GM12878 (cell line): Measurements from ENCODE around the gene ZKSCAN1. TPM values are rescaled to one million over a fixed set of nuclear protein-coding genes. Genes with fewer than 3 reads are reported as not detected.

ENCODE experiments used
- ATAC-seq: fragments of 200-7000 bp; cut with Tn5 transposase; 3 replicates; pipeline ENCODE4 v1.9.1; 2020; ENCODE audit warnings: mild to moderate bottlenecking, moderate library complexity
- BruUV-seq: library from RNA; stranded (reverse); fragments of 400-500 nt; replicated peaks from 2 replicates; lab custom pipeline; 2021; lab: Mats Ljungman, UMichigan
- CTCF ChIA-PET: fragments of 300-600 bp; sonication (Branson Sonifier 250); formaldehyde crosslinking; extraction: SDS; loops from one replicate; lab custom pipeline; 2021; ENCODE audit warnings: inconsistent platforms; lab: Yijun Ruan, JAX
- POLR2A ChIA-PET: fragments of 350-600 bp; formaldehyde crosslinking; extraction: SDS; loops from one replicate; lab custom pipeline; 2021; ENCODE audit warnings: inconsistent platforms; lab: Charles Lee
- RAD21 ChIA-PET: fragments of 300-600 bp; sonication (Branson Sonifier 250); formaldehyde crosslinking; loops from one replicate; lab custom pipeline; 2023; ENCODE audit warnings: antibody characterized with exemption; ENCODE audit not compliant: unreplicated experiment; lab: Charles Lee
- SMC1A ChIA-PET: fragments of 300-600 bp; sonication (Branson Sonifier 250); formaldehyde crosslinking; loops from one replicate; lab custom pipeline; 2023; ENCODE audit not compliant: unreplicated experiment, uncharacterized antibody; lab: Charles Lee
- DNase-seq: peaks from one replicate; pipeline ENCODE4 v3.0.0-alpha.2; 2011; ENCODE audit warnings: low read depth, low spot score
- FAIRE-seq: peaks from 3 replicates; lab custom pipeline; 2011; peaks lifted over from hg19 to GRCh38; lab: Jason Lieb, UNC
- H2AFZ ChIP-seq: 2 replicates; pipeline ENCODE4 v1.6.0; 2011; ENCODE audit warnings: low read depth, low read length, control low read depth; ENCODE audit not compliant: control insufficient read depth
- H3K27ac ChIP-seq: 2 replicates; pipeline ENCODE4 v1.5.1; 2011; ENCODE audit warnings: control low read depth; ENCODE audit not compliant: control insufficient read depth, insufficient read depth
- H3K27me3 ChIP-seq, 2 experiments: replicated peaks in 1 of 2; 2 replicates each; pipeline versions ENCODE4 v1.6.0 to v1.6.1; 2011; ENCODE audit warnings: low read length in 1 of 2; ENCODE audit not compliant: control insufficient read depth in 2 of 2, insufficient read depth in 2 of 2
- H3K36me3 ChIP-seq, 2 experiments: 2 replicates each; pipeline ENCODE4 v1.5.1; 2011; ENCODE audit warnings: low read length in 1 of 2; ENCODE audit not compliant: control insufficient read depth in 2 of 2, insufficient read depth in 2 of 2
- H3K4me1 ChIP-seq: 2 replicates; pipeline ENCODE4 v1.6.1; 2011; ENCODE audit warnings: mild to moderate bottlenecking, low read length, moderate library complexity, mixed read lengths; ENCODE audit not compliant: control insufficient read depth, insufficient read depth
- H3K4me2 ChIP-seq: 2 replicates; pipeline ENCODE4 v1.6.0; 2011; ENCODE audit warnings: control low read depth; ENCODE audit not compliant: control insufficient read depth, insufficient read depth
- H3K4me3 ChIP-seq: fragments of 200-600 bp; sonication (generic); 2 replicates; pipeline ENCODE4 v1.5.1; 2016
- H3K79me2 ChIP-seq: 2 replicates; pipeline ENCODE4 v1.6.0; 2011; ENCODE audit warnings: low read length; ENCODE audit not compliant: control insufficient read depth, insufficient read depth
- H3K9ac ChIP-seq: 2 replicates; pipeline ENCODE4 v1.8.0; 2011; ENCODE audit warnings: low read length, control low read depth, mixed read lengths; ENCODE audit not compliant: control insufficient read depth, insufficient read depth
- H3K9me3 ChIP-seq: replicated peaks from 3 replicates; pipeline ENCODE4 v1.5.1; 2011; ENCODE audit warnings: mild to moderate bottlenecking, low read length; ENCODE audit not compliant: control insufficient read depth, insufficient read depth
- H4K20me1 ChIP-seq: 2 replicates; pipeline ENCODE4 v1.6.0; 2011; ENCODE audit not compliant: control insufficient read depth, insufficient read depth
- ATF7 ChIP-seq: fragments of 450-650 bp; IDR thresholded peaks from 2 replicates; pipeline ENCODE4 v1.6.1; 2016; ENCODE audit warnings: low read depth, mild to moderate bottlenecking
- NFIC ChIP-seq: IDR thresholded peaks from 2 replicates; pipeline ENCODE4 v1.6.1; 2012; ENCODE audit warnings: low read depth, mild to moderate bottlenecking, inconsistent platforms, low read length, moderate library complexity
- POLR2AphosphoS5 ChIP-seq: IDR thresholded peaks from 2 replicates; pipeline ENCODE4 v1.6.1; 2011; ENCODE audit warnings: mild to moderate bottlenecking, low read length, inconsistent platforms
- TARDBP ChIP-seq: IDR thresholded peaks from 2 replicates; pipeline ENCODE4 v1.6.1; 2016; ENCODE audit warnings: borderline replicate concordance
- WGBS: methylation state at CpG from one replicate; pipeline ENCODE4 v1.1.6; 2016; ENCODE audit warnings: low lambda C conversion rate; ENCODE audit not compliant: insufficient replicate concordance, insufficient coverage; ENCODE audit errors: missing lambda C conversion rate; 5-methylcytosine and 5-hydroxymethylcytosine counted together
- in situ Hi-C: fragments of 300-500 bp; cut with MboI; formaldehyde crosslinking; loops from 9 replicates; pipeline ENCODE4 v1.14.3; 2018; ENCODE audit warnings: mixed read lengths
- intact Hi-C: fragments of 100-400 bp; cut with micrococcal nuclease; formaldehyde crosslinking; loops from one replicate; pipeline ENCODE4 v1.14.2; 2022; ENCODE audit not compliant: unreplicated experiment
- polyA plus RNA-seq, 11 experiments: library from polyadenylated mRNA; depleted of rRNA in 4 of 11; unstranded in 6 of 11; stranded (reverse) in 5 of 11; fragments of >200 nt; fragmentation: Nextera tagmentation in 4 of 11; fragmentation: Illumina TruSeq in 1 of 11; extraction: Ambion mirVana in 4 of 11; extraction: Trizol in 1 of 11; gene quantifications; 1 replicate in 1 of 11; 2 replicates in 10 of 11; pipeline versions ENCODE4 v1.2.1 to v1.2.3, GENCODE V29; 2011 to 2016; ENCODE audit warnings: inconsistent platforms in 2 of 11, missing spikeins in 2 of 11, low read depth in 1 of 11
- total RNA-seq, 4 experiments: library from RNA; depleted of rRNA in 3 of 4; stranded (reverse); fragments of >200 nt in 3 of 4; fragmentation: Illumina TruSeq in 1 of 4; extraction: Trizol in 1 of 4; gene quantifications; 2 replicates each; pipeline versions ENCODE4 v1.2.1 to v1.2.3, GENCODE V29; 2013 to 2021

ZKSCAN1 gene
- total and polyA plus RNA-seq, 10 of the 15 experiments (the other 5 are each of a cell fraction or from before 2014, with no cell fraction given), result 3.2 to 34.4 (median 18.1) TPM

GRCh38 chr7:100079024-100079560 is 63.7 kb downstream of the ZKSCAN1 start:
- ATAC-seq (no peak), FAIRE-seq (no peak), DNase-seq (no peak)
- TF ChIP-seq POLR2AphosphoS5 (0 out of 2 replicates have a peak, but pooled peaks have one; percentile 32), TARDBP (no peak)
- ChIA-PET CTCF (interaction anchor here (1.1 to 1.5 kb wide), 3 partner anchors 20 to 101 kb away, joined by 3 read pairs; no protein-coding TSS in a partner anchor), RAD21 (no interaction called here), SMC1A (no interaction called here), POLR2A (interaction anchor here (1.0 to 1.3 kb wide), 2 partner anchors 7 to 24 kb away, joined by 3 read pairs; no protein-coding TSS in a partner anchor)
- Histone ChIP-seq H3K4me1 (peaks cover 4% of the 10 kb centered on the region), H3K4me2 (no peak overlapping the region), H3K9me3 (no peaks in the 10 kb centered on the region; the same call in 2 of the 3 replicates), H3K79me2 (peaks cover 41% of the 10 kb centered on the region), H3K4me3 (no peak overlapping the region), H3K27ac (no peak overlapping the region), H2AFZ (no peak overlapping the region), H3K27me3 (no peaks in the 10 kb centered on the region), H3K9ac (no peak overlapping the region), H4K20me1 (no peaks in the 10 kb centered on the region), H3K36me3 (peaks cover 8 to 24% of the 10 kb centered on the region in 2 experiments)
- no TSS peak for BruUV-seq
- in situ Hi-C loops, result no loop called here
- intact Hi-C loops, result no loop called here
- WGBS, result 93% methylated on average over 7 of the region's 7 CpGs

DNA sequence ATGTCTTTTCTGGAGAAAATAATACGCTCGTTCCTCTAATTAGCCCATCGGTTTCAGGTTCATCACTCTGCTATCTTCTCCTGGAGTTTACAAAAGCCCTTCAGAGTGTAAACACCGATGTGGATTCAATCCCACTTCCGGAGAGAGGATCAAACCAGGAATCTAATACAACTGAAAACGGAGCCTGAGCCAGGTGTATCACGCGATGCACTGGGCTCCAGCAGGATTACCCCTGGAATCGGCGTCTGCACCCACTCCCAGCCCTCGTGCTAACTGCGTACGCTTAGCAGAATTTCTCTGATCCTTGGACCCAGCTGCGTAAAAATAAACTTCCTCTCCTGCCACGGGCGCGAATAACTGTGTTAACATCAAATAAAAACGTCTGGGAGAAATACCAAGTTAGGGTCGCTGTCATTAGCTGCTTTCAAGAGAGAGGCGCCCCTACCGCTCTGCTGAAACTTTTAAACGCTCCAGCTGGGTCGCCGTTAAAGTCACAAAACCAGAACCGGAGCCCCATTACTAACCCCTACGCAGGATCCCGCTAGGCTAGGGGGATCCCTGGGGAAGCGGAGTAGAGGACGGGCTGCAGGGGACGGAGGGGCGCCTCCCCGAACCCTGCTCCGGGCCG is 65.6 kb downstream of the ZKSCAN1 start:
- peak overlapping the region; percentile 94 for H3K9ac ChIP-seq
- peak overlapping the region; percentile 84 for H3K4me2 ChIP-seq
- BruUV-seq, result TSS peak; percentile 72
- H3K9me3 ChIP-seq, result no peaks in the 10 kb centered on the region; the same call in 2 of the 3 replicates
- SMC1A ChIA-PET, result interaction anchor here (1.0 to 1.6 kb wide), 3 partner anchors 29 to 83 kb away, joined by 3 to 5 read pairs (median 3); no protein-coding TSS in a partner anchor
- intact Hi-C loops, result loop anchor here (1.0 to 10.0 kb wide), 3 partner anchors 64 to 166 kb away; partner anchors contain the start of genes TRIM4 and ZKSCAN1
- TF ChIP-seq NFIC (peak; percentile 24; the same call in 1 of the 2 replicates), POLR2AphosphoS5 (no peak), ATF7 (no peak)
- TF ChIP-seq, all 136 proteins: peak for 1
- ATAC-seq, result no peak; the same call in 2 of the 3 replicates
- no peak for FAIRE-seq
- 6% methylated on average over 34 of the region's 34 CpGs for WGBS
- H3K27ac ChIP-seq, result peak overlapping the region; percentile 89
- CTCF ChIA-PET, result interaction anchor here (1.2 to 1.4 kb wide), 3 partner anchors 31 to 58 kb away, joined by 3 read pairs; no protein-coding TSS in a partner anchor
- no peak for DNase-seq
- POLR2A ChIA-PET, result interaction anchor here (1.0 kb wide), 2 partner anchors 11 to 20 kb away, joined by 3 read pairs; partner anchors contain the start of genes AP4M1 and MCM7
- H3K79me2 ChIP-seq, result peaks cover 41% of the 10 kb centered on the region
- peak overlapping the region; percentile 88 for H3K4me3 ChIP-seq
- H3K36me3 ChIP-seq, result peaks cover 0 to 9% of the 10 kb centered on the region in 2 experiments
- RAD21 ChIA-PET, result interaction anchor here (1.4 kb wide), 1 partner anchor 83 kb away, joined by 3 read pairs; no protein-coding TSS in a partner anchor
- H4K20me1 ChIP-seq, result no peaks in the 10 kb centered on the region
- in situ Hi-C loops, result no loop called here
- peak overlapping the region; percentile 85 for H2AFZ ChIP-seq
- H3K4me1 ChIP-seq, result peaks cover 4% of the 10 kb centered on the region
- no peaks in the 10 kb centered on the region for H3K27me3 ChIP-seq
